HG03469 (cell line): ENCODE data around the gene NFKB1.
"Not testable (repeated sequence)": the region's sequence is repeated elsewhere in the genome, so short reads cannot be mapped to it uniquely, and the experiment has no call there.

Experiments used
- ATAC-seq: cut with Tn5 transposase; IDR thresholded peaks from one replicate; pipeline ENCODE4 v1.9.1; 2021; ENCODE audit warnings: mild to moderate bottlenecking, moderate library complexity, moderate number of reproducible peaks; ENCODE audit not compliant: unreplicated experiment

Gene NFKB1

GRCh38 chr4:102593147-102593546 lies 92.0 kb downstream of the NFKB1 start:
- ATAC-seq = no peak

GRCh38 chr4:102594000-102594399 lies 92.8 kb downstream of the NFKB1 start:
- ATAC-seq = no peak

DNA sequence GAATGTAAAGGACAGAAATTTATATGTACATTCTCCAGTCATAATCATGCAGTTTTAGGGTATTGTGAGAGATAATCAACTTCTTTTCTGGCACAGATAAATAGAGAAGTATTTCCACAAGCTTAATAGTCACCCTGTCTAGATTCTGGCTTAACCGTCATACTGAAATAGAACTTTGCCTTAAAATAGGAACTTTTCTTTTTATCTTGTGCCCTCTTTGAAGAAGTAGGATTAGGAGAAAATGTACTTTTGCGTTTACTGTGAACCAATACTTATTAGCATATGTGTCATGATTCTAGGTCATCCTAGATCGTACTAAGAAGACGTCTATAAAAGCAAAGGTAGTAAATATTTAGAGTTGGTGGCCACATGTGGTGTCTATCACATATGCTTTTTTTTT lies 95.4 kb downstream of the NFKB1 start:
- ATAC-seq = no peak

DNA sequence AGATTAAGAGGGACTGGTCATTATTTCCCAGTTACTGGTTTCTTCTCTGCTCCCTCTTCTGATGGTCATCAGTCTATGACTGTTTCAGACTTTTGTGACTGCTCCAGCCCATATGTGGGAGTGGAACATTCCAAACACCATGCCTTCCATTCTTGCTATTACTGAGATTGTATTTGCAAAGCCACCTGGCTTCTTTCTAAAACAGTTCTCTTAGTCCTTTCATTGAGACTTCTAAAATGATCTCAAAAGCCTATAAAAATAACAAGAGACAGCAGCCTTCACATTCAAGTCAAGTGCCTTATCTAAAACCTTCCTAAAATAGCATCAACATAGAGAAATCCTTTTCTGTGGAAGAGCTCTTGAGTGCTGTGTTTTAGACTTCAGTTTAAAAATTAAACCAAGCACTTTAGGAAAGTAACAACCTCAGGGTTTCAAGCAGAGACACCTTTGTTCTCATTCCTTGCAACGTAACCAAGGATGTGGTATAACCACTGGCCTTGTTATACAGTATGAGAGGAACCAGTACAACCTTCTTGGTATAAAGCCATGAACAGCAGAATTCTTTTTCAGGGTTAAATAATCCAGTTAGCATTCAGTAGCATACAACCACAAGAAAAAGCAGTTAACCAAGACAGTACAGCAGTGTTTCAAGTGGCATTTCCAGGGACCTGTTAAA lies 97.1 kb downstream of the NFKB1 start:
- peak; percentile 53 for ATAC-seq

DNA sequence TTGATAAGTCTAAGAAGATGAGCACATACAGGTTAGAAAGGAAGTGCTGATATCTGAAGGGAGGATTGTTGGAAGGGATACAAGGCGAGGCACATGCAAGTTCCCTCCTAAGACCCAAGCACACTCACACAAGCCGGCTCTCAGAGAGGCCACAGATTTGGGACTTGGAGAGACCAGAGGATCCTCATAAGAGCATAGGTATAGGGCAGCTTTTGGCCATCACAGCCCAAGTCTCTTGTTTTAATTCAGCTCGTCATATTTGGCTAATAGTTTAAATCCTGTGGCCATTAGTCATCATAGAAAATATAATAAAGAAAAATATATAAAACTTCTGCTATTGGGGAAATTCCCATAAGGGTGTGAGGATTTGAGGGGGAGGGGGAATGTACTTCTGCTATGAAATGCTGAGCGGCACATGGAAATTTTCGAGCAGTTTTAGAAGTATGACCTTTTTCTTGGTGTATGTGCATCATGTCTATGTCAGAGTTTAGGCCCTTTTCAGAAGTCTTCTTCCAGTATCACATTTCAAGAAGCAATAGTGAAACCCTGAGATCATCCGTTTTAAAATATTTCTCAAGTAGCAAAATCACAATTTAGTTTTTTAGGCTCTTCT lies 97.7 kb downstream of the NFKB1 start:
- ATAC-seq = no peak

- ATAC-seq = no peak
These were observed 98.3 kb downstream of the NFKB1 start for GRCh38 chr4:102599455-102599854.

- ATAC-seq = no peak
These were observed 98.7 kb downstream of the NFKB1 start for GRCh38 chr4:102599886-102600285.

DNA sequence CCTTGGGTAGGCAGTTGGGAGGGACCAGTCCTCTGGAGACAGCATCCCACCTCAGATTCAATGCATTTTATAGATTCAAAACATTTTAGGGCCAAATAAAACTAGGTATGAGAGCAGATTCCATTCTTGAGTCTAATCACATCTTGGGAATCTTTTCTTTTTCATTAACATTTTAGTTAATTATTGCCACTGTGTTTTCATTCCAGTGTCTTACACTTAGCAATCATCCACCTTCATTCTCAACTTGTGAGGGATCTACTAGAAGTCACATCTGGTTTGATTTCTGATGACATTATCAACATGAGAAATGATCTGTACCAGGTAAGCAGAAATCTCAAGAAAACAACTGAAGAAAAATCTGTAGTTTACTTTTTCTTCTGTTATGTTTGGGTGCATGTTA lies 99.5 kb downstream of the NFKB1 start:
- no peak for ATAC-seq

- ATAC-seq = no peak
These were observed 100.5 kb downstream of the NFKB1 start for GRCh38 chr4:102601586-102602227.

- no peak for ATAC-seq
These were observed 103.2 kb downstream of the NFKB1 start for GRCh38 chr4:102604222-102604940.

DNA sequence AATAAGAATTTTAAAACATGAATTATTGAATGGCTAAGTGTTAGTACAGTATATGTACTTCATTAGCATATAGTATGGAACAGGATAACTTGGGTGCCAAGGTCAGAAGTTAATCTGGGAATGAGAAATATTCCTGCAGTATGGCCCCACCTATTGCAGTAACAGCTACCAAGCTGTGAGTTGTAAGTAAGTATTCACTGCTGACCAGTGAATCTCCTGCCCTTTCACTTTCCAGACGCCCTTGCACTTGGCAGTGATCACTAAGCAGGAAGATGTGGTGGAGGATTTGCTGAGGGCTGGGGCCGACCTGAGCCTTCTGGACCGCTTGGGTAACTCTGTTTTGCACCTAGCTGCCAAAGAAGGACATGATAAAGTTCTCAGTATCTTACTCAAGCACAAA lies 105.1 kb downstream of the NFKB1 start:
- ATAC-seq = no peak

DNA sequence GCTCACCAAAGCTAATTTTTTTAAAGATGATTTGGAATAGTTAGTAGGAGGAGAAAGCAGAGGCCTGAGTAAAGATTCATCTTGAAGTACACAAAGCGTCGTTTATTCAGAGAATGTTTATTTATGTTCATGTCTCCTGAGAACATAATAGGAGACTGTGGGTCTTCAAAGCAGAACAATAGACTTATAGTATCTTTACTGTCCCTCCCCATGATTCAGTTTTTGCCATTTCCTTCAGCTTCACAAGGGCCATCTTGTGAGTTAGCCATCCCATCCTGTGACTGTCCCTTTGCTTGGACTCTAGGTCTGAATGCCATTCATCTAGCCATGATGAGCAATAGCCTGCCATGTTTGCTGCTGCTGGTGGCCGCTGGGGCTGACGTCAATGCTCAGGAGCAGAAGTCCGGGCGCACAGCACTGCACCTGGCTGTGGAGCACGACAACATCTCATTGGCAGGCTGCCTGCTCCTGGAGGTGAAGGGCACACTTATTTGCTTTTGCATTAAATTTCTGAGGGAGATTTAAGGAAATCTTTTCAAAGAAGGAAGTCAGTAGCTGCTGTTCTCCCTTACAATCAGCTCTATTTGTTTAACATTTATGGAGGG lies 105.8 kb downstream of the NFKB1 start:
- no peak for ATAC-seq

DNA sequence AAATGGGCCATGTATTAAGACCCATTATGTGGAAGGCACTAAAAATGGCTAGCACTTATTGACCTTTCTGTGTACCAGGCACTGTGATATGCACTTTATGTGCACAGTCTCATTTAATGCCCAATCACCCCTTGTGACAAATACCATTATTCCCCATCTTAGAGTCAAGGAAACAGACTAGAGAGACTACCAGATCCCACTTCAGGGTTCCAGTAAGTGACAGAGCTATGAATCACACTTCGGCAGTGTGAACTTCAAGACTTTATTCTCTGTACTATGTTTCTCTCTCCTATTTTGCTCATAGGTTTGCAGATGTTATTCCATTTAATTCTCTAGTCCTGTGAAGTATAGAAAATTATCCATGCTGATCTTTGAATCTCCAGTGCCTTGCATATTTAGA lies 107.0 kb downstream of the NFKB1 start:
- no peak for ATAC-seq

DNA sequence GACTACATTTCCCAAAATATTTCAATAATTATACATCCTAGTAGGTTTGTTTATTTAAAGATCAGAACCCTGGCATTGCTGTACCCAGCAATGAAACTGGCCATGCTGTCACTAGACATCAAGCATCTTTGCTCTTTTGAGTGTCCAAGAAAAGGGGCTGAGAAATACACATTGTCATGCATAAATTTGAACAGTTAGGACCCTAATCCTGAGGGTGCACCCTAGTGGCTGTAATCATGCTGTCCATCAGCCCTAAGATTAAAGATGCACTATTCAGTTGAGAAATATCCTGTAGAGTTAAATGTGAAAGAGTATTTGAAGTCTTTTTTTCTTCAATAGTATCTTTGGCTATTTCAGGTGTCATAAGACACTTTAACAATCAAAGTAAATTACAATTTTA lies 108.8 kb downstream of the NFKB1 start:
- no peak for ATAC-seq

DNA sequence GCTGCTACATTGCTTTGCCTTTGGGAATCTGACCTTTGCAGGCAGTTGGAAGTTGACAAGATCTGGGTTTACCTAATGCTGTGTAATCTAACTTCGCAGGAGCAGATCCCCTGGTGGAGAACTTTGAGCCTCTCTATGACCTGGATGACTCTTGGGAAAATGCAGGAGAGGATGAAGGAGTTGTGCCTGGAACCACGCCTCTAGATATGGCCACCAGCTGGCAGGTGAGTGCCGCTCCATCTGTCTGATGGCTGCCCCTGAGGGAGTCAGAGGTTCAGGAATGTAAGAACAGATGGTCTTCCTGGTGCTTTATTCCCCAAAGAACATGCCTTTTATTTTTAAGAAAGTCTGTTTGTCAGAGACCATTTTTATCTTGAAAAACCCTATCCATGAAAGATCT lies 109.3 kb downstream of the NFKB1 start:
- ATAC-seq = no peak

DNA sequence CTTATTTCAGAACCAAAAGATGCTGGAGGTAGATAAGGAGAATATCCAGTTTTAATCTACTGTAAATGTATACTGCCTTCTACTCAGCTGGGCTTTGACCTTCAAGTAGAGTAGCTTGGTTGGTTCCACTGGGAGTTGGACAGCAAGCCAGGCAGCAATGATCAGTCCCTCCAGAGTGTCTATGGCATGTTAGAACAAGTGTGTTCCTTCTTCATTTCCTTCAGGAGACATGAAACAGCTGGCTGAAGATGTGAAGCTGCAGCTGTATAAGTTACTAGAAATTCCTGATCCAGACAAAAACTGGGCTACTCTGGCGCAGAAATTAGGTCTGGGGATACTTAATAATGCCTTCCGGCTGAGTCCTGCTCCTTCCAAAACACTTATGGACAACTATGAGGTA lies 111.1 kb downstream of the NFKB1 start:
- no peak for ATAC-seq

DNA sequence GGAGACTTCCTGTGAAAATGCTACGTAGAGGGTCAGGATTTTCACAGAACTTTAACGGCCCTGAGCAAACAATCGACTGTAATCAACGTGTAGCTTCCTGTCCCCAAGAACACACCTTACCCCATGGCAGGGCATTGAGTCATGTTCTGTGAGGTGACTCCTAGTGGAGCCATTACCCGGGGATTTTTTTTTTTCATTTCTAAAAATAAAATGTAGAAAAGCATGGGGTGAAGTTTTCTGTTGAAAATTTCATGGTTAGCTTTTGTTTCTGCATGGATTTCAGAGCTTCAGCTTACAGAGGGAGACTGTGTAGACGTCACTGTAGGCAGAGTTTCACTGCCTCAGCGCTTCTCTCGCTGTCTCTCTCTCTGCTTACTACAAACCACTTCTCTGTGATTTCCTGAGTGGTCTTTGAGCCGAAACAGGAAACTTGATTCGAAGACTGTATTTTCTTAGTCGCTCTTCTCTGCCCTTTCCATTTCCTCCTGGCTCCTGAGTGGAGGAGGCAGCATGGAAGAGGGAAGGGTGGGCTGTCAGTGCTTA lies 111.7 kb downstream of the NFKB1 start:
- no peak for ATAC-seq

DNA sequence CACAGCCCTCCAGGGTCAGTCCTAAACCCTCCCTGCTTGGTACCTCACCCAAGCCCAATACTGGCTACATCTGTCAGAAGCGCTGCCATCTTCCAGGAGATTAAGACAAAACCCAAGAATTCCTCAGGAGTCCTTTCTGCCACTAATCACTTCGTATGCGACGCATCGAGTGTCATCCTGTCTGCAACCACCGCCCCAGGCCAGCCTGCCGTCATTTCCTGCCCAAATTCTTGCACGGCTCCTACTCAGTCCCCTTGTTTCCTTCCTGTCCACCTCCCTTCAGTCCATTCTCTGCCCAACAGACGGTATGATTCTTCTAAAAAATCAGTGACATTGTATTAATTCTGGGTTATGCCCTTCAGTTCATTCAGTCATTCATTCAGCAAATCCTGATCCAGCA lies 113.6 kb downstream of the NFKB1 start:
- ATAC-seq = no peak

- no peak for ATAC-seq
These were observed 115.5 kb downstream of the NFKB1 start for GRCh38 chr4:102616636-102617035.

DNA sequence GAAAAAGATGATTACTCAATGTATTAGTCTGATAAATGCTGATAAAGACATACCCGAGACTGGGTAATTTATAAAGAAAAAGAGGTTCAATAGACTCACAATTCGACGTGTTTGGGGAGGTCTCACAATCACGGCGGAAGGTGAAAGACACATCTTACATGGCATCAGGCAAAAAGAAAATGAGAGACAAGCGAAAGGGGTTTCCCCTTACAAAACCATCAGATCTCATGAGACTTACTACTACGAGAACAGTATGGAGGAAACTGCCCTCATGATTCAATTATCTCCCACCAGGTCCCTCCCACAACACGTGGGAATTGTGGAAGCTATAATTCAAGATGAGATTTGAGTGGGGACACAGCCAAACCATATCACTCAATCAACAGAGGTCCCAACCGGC lies 117.9 kb downstream of the NFKB1 start:
- ATAC-seq = not testable (repeated sequence)
